WTC11 (cell line): Measurements from ENCODE around the gene TIGD3. TPM values are rescaled to one million over a fixed set of nuclear protein-coding genes. Genes with fewer than 3 reads are reported as not detected.

Experiments used
- ATAC-seq: fragments of 200-7000 bp; cut with Tn5 transposase; 2 replicates; pipeline ENCODE4 v1.10.0; 2021; ENCODE audit warnings: mild to moderate bottlenecking, moderate library complexity
- CTCF ChIA-PET: fragments of 300-600 bp; sonication (Branson Sonifier 250); formaldehyde crosslinking; loops from one replicate; lab custom pipeline; 2021; ENCODE audit warnings: antibody characterized with exemption; lab: Charles Lee
- POLR2A ChIA-PET: fragments of 350-600 bp; sonication (Branson Sonifier 250); formaldehyde crosslinking; loops from one replicate; lab custom pipeline; 2021; ENCODE audit warnings: antibody characterized with exemption; lab: Charles Lee
- DNase-seq: peaks from one replicate; pipeline ENCODE4 v3.0.0; 2021; ENCODE audit warnings: low spot score
- H3K27ac Mint-ChIP-seq: 2 replicates; pipeline ENCODE4 v1.8.0; 2021; ENCODE audit warnings: mixed read lengths
- H3K27me3 Mint-ChIP-seq: 2 replicates; pipeline ENCODE4 v1.8.0; 2021; ENCODE audit warnings: low read depth, mild to moderate bottlenecking, moderate library complexity, mixed read lengths
- H3K36me3 Mint-ChIP-seq: 2 replicates; pipeline ENCODE4 v1.8.0; 2021; ENCODE audit warnings: mixed read lengths
- H3K4me1 Mint-ChIP-seq: 2 replicates; pipeline ENCODE4 v1.8.0; 2022; ENCODE audit warnings: mixed read lengths
- H3K4me3 Mint-ChIP-seq: 2 replicates; pipeline ENCODE4 v1.8.0; 2021; ENCODE audit warnings: mild to moderate bottlenecking, moderate library complexity, mixed read lengths
- H3K9me3 Mint-ChIP-seq: 2 replicates; pipeline ENCODE4 v1.8.0; 2021; ENCODE audit warnings: mixed read lengths
- ATF3 ChIP-seq: sonication (generic); formaldehyde crosslinking; conservative IDR thresholded peaks from 2 replicates; pipeline ENCODE4 v1.8.1; 2022; ENCODE audit warnings: mild to moderate bottlenecking, missing genetic modification reagents
- ESRRA ChIP-seq: sonication (generic); formaldehyde crosslinking; IDR thresholded peaks from 2 replicates; pipeline ENCODE4 v1.8.1; 2022; ENCODE audit warnings: mild to moderate bottlenecking, missing genetic modification reagents, borderline replicate concordance
- HMGA2 ChIP-seq: fragments of 250-450 bp; sonication (Bioruptor Pico); IDR thresholded peaks from 2 replicates; pipeline ENCODE4 v1.4.0; 2021; ENCODE audit warnings: mild to moderate bottlenecking, moderate library complexity
- MXD4 ChIP-seq: fragments of 250-450 bp; sonication (Bioruptor Pico); IDR thresholded peaks from 2 replicates; pipeline ENCODE4 v1.8.0; 2021; ENCODE audit warnings: mild to moderate bottlenecking, moderate library complexity, borderline replicate concordance
- OVOL2 ChIP-seq: fragments of 250-450 bp; sonication (Bioruptor Pico); IDR thresholded peaks from 2 replicates; pipeline ENCODE4 v1.9.0; 2021; ENCODE audit warnings: mild to moderate bottlenecking, borderline replicate concordance
- PRDM15 ChIP-seq: sonication (generic); formaldehyde crosslinking; IDR thresholded peaks from 2 replicates; pipeline ENCODE4 v1.8.0; 2022; ENCODE audit warnings: missing genetic modification reagents
- PRRX2 ChIP-seq: fragments of 250-450 bp; sonication (Bioruptor Pico); IDR thresholded peaks from 2 replicates; pipeline ENCODE4 v1.8.0; 2021; ENCODE audit warnings: mild to moderate bottlenecking
- SMAD3 ChIP-seq: sonication (generic); formaldehyde crosslinking; IDR thresholded peaks from 2 replicates; pipeline ENCODE4 v1.8.0; 2022; ENCODE audit warnings: missing genetic modification reagents, mild to moderate bottlenecking, borderline replicate concordance
- ZBTB21 ChIP-seq: sonication (generic); formaldehyde crosslinking; IDR thresholded peaks from 2 replicates; pipeline ENCODE4 v1.8.1; 2023; ENCODE audit warnings: mild to moderate bottlenecking, missing genetic modification reagents, borderline replicate concordance
- ZMAT4 ChIP-seq: fragments of 250-450 bp; sonication (Bioruptor Pico); IDR thresholded peaks from 2 replicates; pipeline ENCODE4 v1.9.0; 2021; ENCODE audit warnings: mild to moderate bottlenecking
- ZNF138 ChIP-seq: sonication (generic); formaldehyde crosslinking; conservative IDR thresholded peaks from 2 replicates; pipeline ENCODE4 v1.8.1; 2022; ENCODE audit warnings: mild to moderate bottlenecking, moderate library complexity, missing genetic modification reagents
- ZNF219 ChIP-seq: sonication (generic); formaldehyde crosslinking; IDR thresholded peaks from 2 replicates; pipeline ENCODE4 v1.8.0; 2023; ENCODE audit warnings: missing genetic modification reagents, mild to moderate bottlenecking, borderline replicate concordance
- ZNF232 ChIP-seq: sonication (generic); formaldehyde crosslinking; IDR thresholded peaks from 2 replicates; pipeline ENCODE4 v1.8.0; 2022; ENCODE audit warnings: mild to moderate bottlenecking, missing genetic modification reagents
- ZNF396 ChIP-seq: fragments of 250-450 bp; sonication (Bioruptor Pico); IDR thresholded peaks from 2 replicates; pipeline ENCODE4 v1.8.0; 2021; ENCODE audit warnings: mild to moderate bottlenecking, moderate library complexity, borderline replicate concordance
- ZNF512 ChIP-seq: sonication (generic); formaldehyde crosslinking; IDR thresholded peaks from 2 replicates; pipeline ENCODE4 v1.8.1; 2022; ENCODE audit warnings: missing genetic modification reagents, borderline replicate concordance
- total RNA-seq: library from RNA; stranded (reverse); gene quantifications from 3 replicates; pipeline ENCODE4 v1.2.3, GENCODE V29; 2021
- TF ChIP-seq, protein P1 (sequence below): sonication (generic); formaldehyde crosslinking; IDR thresholded peaks from 2 replicates; pipeline ENCODE4 v1.8.0; 2022; ENCODE audit warnings: mild to moderate bottlenecking, missing genetic modification reagents
- TF ChIP-seq, protein P2 (sequence below): sonication (generic); formaldehyde crosslinking; IDR thresholded peaks from 2 replicates; pipeline ENCODE4 v1.8.1; 2023; ENCODE audit warnings: mild to moderate bottlenecking, missing genetic modification reagents, moderate library complexity
- TF ChIP-seq, protein P3 (sequence below): fragments of 200-600 bp; IDR thresholded peaks from 2 replicates; pipeline ENCODE4 v1.8.0; 2022; ENCODE audit warnings: antibody characterized with exemption
- TF ChIP-seq, protein P4 (sequence below): sonication (generic); formaldehyde crosslinking; IDR thresholded peaks from 2 replicates; pipeline ENCODE4 v1.8.0; 2022; ENCODE audit warnings: mild to moderate bottlenecking, missing genetic modification reagents

TIGD3 gene
- total RNA-seq, 1 experiment from 2014 or later = 1.9 TPM

DNA sequence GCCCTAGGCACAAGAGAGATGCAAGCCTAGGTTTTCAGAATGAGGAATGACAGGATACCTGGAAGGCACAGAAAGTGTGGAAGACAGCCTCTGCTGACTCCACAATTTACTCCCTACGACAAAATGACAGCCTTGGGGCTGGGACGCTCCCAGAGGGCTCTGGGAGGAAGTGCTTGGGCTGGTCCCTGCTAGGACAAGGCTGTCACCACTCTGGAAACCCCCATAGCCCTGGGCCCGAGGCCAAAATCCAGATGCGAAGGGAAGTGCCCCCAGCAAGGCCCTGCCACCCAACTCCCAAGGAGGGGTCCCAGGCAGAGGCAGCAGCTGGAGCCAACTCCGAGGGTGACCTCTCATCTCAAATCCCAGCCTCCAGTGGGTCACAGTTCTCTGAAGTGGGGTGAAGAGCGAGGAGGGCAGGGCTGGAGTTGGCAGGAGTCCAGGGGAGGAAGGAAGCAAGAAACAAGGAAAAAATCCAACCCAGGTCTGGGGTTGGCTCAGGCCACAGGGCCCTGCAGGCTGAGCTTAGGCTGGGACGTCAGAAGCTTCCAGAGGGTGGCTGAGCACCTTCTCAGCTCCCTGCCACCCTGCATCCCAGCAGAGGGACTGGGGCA is 46.2 kb upstream of the TIGD3 start:
- Mint-ChIP-seq H3K4me3 (no peak overlapping the region), H3K27me3 (peaks cover 45% of the 10 kb centered on the region), H3K36me3 (peaks cover 9% of the 10 kb centered on the region), H3K4me1 (peaks cover 5% of the 10 kb centered on the region), H3K9me3 (no peaks in the 10 kb centered on the region), H3K27ac (no peak overlapping the region)
- TF ChIP-seq SMAD3 (CRISPR knock-in tag) (no peak), PRRX2 (CRISPR knock-in tag) (no peak)
- TF ChIP-seq, protein P1, sequence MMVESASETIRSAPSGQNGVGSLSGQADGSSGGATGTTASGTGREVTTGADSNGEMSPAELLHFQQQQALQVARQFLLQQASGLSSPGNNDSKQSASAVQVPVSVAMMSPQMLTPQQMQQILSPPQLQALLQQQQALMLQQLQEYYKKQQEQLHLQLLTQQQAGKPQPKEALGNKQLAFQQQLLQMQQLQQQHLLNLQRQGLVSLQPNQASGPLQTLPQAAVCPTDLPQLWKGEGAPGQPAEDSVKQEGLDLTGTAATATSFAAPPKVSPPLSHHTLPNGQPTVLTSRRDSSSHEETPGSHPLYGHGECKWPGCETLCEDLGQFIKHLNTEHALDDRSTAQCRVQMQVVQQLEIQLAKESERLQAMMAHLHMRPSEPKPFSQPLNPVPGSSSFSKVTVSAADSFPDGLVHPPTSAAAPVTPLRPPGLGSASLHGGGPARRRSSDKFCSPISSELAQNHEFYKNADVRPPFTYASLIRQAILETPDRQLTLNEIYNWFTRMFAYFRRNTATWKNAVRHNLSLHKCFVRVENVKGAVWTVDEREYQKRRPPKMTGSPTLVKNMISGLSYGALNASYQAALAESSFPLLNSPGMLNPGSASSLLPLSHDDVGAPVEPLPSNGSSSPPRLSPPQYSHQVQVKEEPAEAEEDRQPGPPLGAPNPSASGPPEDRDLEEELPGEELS = no peak
- ChIA-PET CTCF (interaction anchor here (0.9 kb wide), 1 partner anchor 33 kb away, joined by 5 read pairs; no protein-coding TSS in a partner anchor), POLR2A (interaction anchor here (0.6 kb wide), 1 partner anchor 20 kb away, joined by 3 read pairs; no protein-coding TSS in a partner anchor)
- DNase-seq = no peak
- no peak for ATAC-seq

DNA sequence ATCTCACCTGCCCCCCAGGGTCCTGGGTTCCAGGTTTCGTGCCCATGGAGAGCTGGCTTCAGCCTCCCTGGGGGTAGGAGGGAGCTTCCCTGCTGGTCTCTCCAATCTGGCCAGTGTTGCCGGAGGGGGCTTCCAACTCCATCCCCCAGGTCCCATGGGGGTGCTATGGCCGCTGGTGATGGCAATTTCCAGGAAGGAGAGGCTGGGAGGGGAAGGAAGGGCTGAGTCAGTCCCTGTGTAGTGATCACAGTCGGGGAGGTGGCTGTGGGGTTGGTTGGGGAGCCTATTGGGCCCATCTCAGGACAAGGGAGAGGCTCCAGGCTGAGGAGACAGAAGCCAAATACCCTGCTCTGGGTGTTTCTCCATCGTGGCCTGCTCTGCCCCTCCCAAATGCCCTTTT is 45.5 kb upstream of the TIGD3 start:
- ATAC-seq (no peak), DNase-seq (no peak)
- Mint-ChIP-seq H3K9me3 (no peaks in the 10 kb centered on the region), H3K4me3 (no peak overlapping the region), H3K27me3 (peaks cover 51% of the 10 kb centered on the region), H3K4me1 (peaks cover 11% of the 10 kb centered on the region), H3K36me3 (peaks cover 4% of the 10 kb centered on the region), H3K27ac (no peak overlapping the region)
- POLR2A ChIA-PET = interaction anchor here (0.6 kb wide), 1 partner anchor 21 kb away, joined by 3 read pairs; no protein-coding TSS in a partner anchor
- TF ChIP-seq MXD4 (CRISPR knock-in tag) = no peak
- CTCF ChIA-PET = interaction anchor here (0.9 kb wide), 1 partner anchor 34 kb away, joined by 5 read pairs; no protein-coding TSS in a partner anchor

- no peak for ATAC-seq
- H3K4me1 Mint-ChIP-seq = peaks cover 15% of the 10 kb centered on the region
- no peaks in the 10 kb centered on the region for H3K36me3 Mint-ChIP-seq
- peaks cover 56% of the 10 kb centered on the region for H3K27me3 Mint-ChIP-seq
- no peak overlapping the region for H3K4me3 Mint-ChIP-seq
- CTCF ChIA-PET = interaction anchor here (0.7 to 13.2 kb wide), 5 partner anchors 8 to 200 kb away, joined by 4 to 232 read pairs (median 6); partner anchors contain the start of gene DPF2
- DNase-seq = no peak
- H3K9me3 Mint-ChIP-seq = no peaks in the 10 kb centered on the region
- POLR2A ChIA-PET = no interaction called here
- H3K27ac Mint-ChIP-seq = no peak overlapping the region
- no peak for TF ChIP-seq PRDM15
- no peak for TF ChIP-seq ZBTB21 (CRISPR knock-in tag)
- no peak for TF ChIP-seq ZMAT4 (CRISPR knock-in tag)
- TF ChIP-seq, protein P2, sequence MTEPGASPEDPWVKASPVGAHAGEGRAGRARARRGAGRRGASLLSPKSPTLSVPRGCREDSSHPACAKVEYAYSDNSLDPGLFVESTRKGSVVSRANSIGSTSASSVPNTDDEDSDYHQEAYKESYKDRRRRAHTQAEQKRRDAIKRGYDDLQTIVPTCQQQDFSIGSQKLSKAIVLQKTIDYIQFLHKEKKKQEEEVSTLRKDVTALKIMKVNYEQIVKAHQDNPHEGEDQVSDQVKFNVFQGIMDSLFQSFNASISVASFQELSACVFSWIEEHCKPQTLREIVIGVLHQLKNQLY (CRISPR knock-in tag) = no peak
- TF ChIP-seq ZNF396 = no peak
- TF ChIP-seq, protein P3, sequence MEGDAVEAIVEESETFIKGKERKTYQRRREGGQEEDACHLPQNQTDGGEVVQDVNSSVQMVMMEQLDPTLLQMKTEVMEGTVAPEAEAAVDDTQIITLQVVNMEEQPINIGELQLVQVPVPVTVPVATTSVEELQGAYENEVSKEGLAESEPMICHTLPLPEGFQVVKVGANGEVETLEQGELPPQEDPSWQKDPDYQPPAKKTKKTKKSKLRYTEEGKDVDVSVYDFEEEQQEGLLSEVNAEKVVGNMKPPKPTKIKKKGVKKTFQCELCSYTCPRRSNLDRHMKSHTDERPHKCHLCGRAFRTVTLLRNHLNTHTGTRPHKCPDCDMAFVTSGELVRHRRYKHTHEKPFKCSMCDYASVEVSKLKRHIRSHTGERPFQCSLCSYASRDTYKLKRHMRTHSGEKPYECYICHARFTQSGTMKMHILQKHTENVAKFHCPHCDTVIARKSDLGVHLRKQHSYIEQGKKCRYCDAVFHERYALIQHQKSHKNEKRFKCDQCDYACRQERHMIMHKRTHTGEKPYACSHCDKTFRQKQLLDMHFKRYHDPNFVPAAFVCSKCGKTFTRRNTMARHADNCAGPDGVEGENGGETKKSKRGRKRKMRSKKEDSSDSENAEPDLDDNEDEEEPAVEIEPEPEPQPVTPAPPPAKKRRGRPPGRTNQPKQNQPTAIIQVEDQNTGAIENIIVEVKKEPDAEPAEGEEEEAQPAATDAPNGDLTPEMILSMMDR = no peak
- no peak for TF ChIP-seq OVOL2 (CRISPR knock-in tag)
- no peak for TF ChIP-seq HMGA2 (CRISPR knock-in tag)
- no peak for TF ChIP-seq ZNF219 (CRISPR knock-in tag)
- TF ChIP-seq, protein P4, sequence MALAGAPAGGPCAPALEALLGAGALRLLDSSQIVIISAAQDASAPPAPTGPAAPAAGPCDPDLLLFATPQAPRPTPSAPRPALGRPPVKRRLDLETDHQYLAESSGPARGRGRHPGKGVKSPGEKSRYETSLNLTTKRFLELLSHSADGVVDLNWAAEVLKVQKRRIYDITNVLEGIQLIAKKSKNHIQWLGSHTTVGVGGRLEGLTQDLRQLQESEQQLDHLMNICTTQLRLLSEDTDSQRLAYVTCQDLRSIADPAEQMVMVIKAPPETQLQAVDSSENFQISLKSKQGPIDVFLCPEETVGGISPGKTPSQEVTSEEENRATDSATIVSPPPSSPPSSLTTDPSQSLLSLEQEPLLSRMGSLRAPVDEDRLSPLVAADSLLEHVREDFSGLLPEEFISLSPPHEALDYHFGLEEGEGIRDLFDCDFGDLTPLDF (CRISPR knock-in tag) = no peak
- no peak for TF ChIP-seq ESRRA (CRISPR knock-in tag)
- no peak for TF ChIP-seq ZNF138 (CRISPR knock-in tag)
- no peak for TF ChIP-seq ATF3
- TF ChIP-seq ZNF232 (CRISPR knock-in tag) = no peak
- no peak for TF ChIP-seq ZNF512 (CRISPR knock-in tag)
- TF ChIP-seq PRRX2 (CRISPR knock-in tag) = no peak
Observed at GRCh38 chr11:65310215-65310614, 44.3 kb upstream of the TIGD3 start.
